Activated CD8-positive, alpha-beta T cell treated with anti-CD3 and anti-CD28 coated beads for 36 hours (primary cell): ENCODE results near the gene NTRK2. TPM values are rescaled to one million over a fixed set of nuclear protein-coding genes. Genes with fewer than 3 reads are reported as not detected.

Source experiments
- ATAC-seq: fragments of 200-7000 bp; cut with Tn5 transposase; one replicate; pipeline ENCODE4 v1.10.0; 2021; ENCODE audit warnings: mild to moderate bottlenecking, moderate library complexity
- CTCF ChIA-PET: fragments of 350-600 bp; sonication (Branson Sonifier 250); formaldehyde crosslinking; loops from one replicate; lab custom pipeline; 2021; ENCODE audit warnings: antibody characterized with exemption; lab: Charles Lee
- POLR2A ChIA-PET: fragments of 350-600 bp; sonication (Branson Sonifier 250); formaldehyde crosslinking; loops from one replicate; lab custom pipeline; 2021; ENCODE audit warnings: antibody characterized with exemption; lab: Charles Lee
- DNase-seq: peaks from one replicate; pipeline ENCODE4 v3.0.0-alpha.2; 2020
- H3K27ac Mint-ChIP-seq: one replicate; pipeline ENCODE4 v1.8.0; 2021; ENCODE audit warnings: mild to moderate bottlenecking, mixed read lengths
- H3K27me3 Mint-ChIP-seq: one replicate; pipeline ENCODE4 v1.8.0; 2021; ENCODE audit warnings: mixed read lengths
- H3K36me3 Mint-ChIP-seq: one replicate; pipeline ENCODE4 v1.8.0; 2021; ENCODE audit warnings: low read depth, mixed read lengths
- H3K4me1 Mint-ChIP-seq: one replicate; pipeline ENCODE4 v1.8.0; 2021; ENCODE audit warnings: low read depth, mixed read lengths
- H3K4me3 Mint-ChIP-seq: one replicate; pipeline ENCODE4 v1.8.0; 2021; ENCODE audit warnings: mild to moderate bottlenecking, moderate library complexity, mixed read lengths
- H3K9me3 Mint-ChIP-seq: one replicate; pipeline ENCODE4 v1.8.0; 2021; ENCODE audit warnings: mixed read lengths
- CTCF ChIP-seq: fragments of 200-600 bp; IDR thresholded peaks from one replicate; pipeline ENCODE4 v1.8.0; 2022; ENCODE audit warnings: antibody characterized with exemption, mild to moderate bottlenecking
- intact Hi-C: fragments of 100-400 bp; cut with micrococcal nuclease; formaldehyde crosslinking; loops from one replicate; pipeline ENCODE4 v1.10.0; 2022
- total RNA-seq, 2 experiments: library from RNA; stranded (reverse); gene quantifications; one replicate each; pipeline ENCODE4 v1.2.3, GENCODE V29; 2021

NTRK2 gene
- total RNA-seq, 2 experiments from 2014 or later: 0.07 to 0.09 TPM

- ChIA-PET POLR2A (no interaction called here), CTCF (no interaction called here)
- TF ChIP-seq CTCF: no peak
- no peak for DNase-seq
- H3K4me3 Mint-ChIP-seq: no peak overlapping the region
- ATAC-seq: no peak
- no peaks in the 10 kb centered on the region for H3K27me3 Mint-ChIP-seq
- intact Hi-C loops: no loop called here
- H3K36me3 Mint-ChIP-seq: no peaks in the 10 kb centered on the region
- no peak overlapping the region for H3K27ac Mint-ChIP-seq
- no peaks in the 10 kb centered on the region for H3K9me3 Mint-ChIP-seq
- no peaks in the 10 kb centered on the region for H3K4me1 Mint-ChIP-seq
Observed at GRCh38 chr9:84874022-84874421, 204.5 kb downstream of the NTRK2 start.

GRCh38 chr9:84874596-84874995 lies 205.1 kb downstream of the NTRK2 start:
- DNase-seq: no peak
- Mint-ChIP-seq H3K4me1 (no peaks in the 10 kb centered on the region), H3K36me3 (no peaks in the 10 kb centered on the region), H3K27ac (no peak overlapping the region), H3K27me3 (no peaks in the 10 kb centered on the region), H3K9me3 (no peaks in the 10 kb centered on the region), H3K4me3 (no peak overlapping the region)
- no peak for ATAC-seq
- TF ChIP-seq CTCF: no peak
- ChIA-PET CTCF (no interaction called here), POLR2A (no interaction called here)
- intact Hi-C loops: no loop called here

- intact Hi-C loops: no loop called here
- no peaks in the 10 kb centered on the region for H3K9me3 Mint-ChIP-seq
- CTCF ChIA-PET: no interaction called here
- no peaks in the 10 kb centered on the region for H3K36me3 Mint-ChIP-seq
- TF ChIP-seq CTCF: no peak
- ATAC-seq (no peak), DNase-seq (no peak)
- POLR2A ChIA-PET: no interaction called here
- H3K27ac Mint-ChIP-seq: no peak overlapping the region
- no peaks in the 10 kb centered on the region for H3K27me3 Mint-ChIP-seq
- H3K4me3 Mint-ChIP-seq: no peak overlapping the region
- no peaks in the 10 kb centered on the region for H3K4me1 Mint-ChIP-seq
Observed at GRCh38 chr9:84875193-84875592, 205.7 kb downstream of the NTRK2 start.

GRCh38 chr9:84879631-84880030 lies 210.1 kb downstream of the NTRK2 start:
- Mint-ChIP-seq H3K4me1 (no peaks in the 10 kb centered on the region), H3K36me3 (no peaks in the 10 kb centered on the region), H3K9me3 (no peaks in the 10 kb centered on the region), H3K4me3 (no peak overlapping the region), H3K27me3 (no peaks in the 10 kb centered on the region), H3K27ac (no peak overlapping the region)
- ChIA-PET CTCF (no interaction called here), POLR2A (no interaction called here)
- ATAC-seq: no peak
- intact Hi-C loops: no loop called here
- TF ChIP-seq CTCF: no peak
- no peak for DNase-seq

- Mint-ChIP-seq H3K4me1 (no peaks in the 10 kb centered on the region), H3K4me3 (no peak overlapping the region), H3K9me3 (no peaks in the 10 kb centered on the region), H3K27ac (no peak overlapping the region), H3K36me3 (no peaks in the 10 kb centered on the region), H3K27me3 (no peaks in the 10 kb centered on the region)
- DNase-seq (no peak), ATAC-seq (no peak)
- intact Hi-C loops: no loop called here
- ChIA-PET POLR2A (no interaction called here), CTCF (no interaction called here)
- TF ChIP-seq CTCF: no peak
Observed at GRCh38 chr9:84880835-84881234, 211.3 kb downstream of the NTRK2 start.
